GM12891 (cell line): ENCODE results near the gene SFMBT2.

Source experiments
- PAX5 ChIP-seq: IDR thresholded peaks from 2 replicates; pipeline ENCODE4 v1.6.1; 2011; ENCODE audit warnings: low read length, moderate library complexity, mild to moderate bottlenecking; ENCODE audit not compliant: insufficient read depth, severe bottlenecking
- POLR2A ChIP-seq: IDR thresholded peaks from 2 replicates; pipeline ENCODE4 v1.6.1; 2011; ENCODE audit warnings: low read depth, low read length, control low read depth
- POLR2AphosphoS5 ChIP-seq: IDR thresholded peaks from 2 replicates; pipeline ENCODE4 v1.6.1; 2011; ENCODE audit warnings: low read depth, low read length, control low read depth
- POU2F2 ChIP-seq: IDR thresholded peaks from 2 replicates; pipeline ENCODE4 v1.6.1; 2011; ENCODE audit warnings: low read depth, mild to moderate bottlenecking, control low read depth, low read length, moderate library complexity
- SPI1 ChIP-seq: IDR thresholded peaks from 2 replicates; pipeline ENCODE4 v1.6.1; 2011; ENCODE audit warnings: low read depth, low read length, control low read depth
- TAF1 ChIP-seq: IDR thresholded peaks from 2 replicates; pipeline ENCODE4 v1.6.1; 2011; ENCODE audit warnings: low read depth, low read length, control low read depth

- TF ChIP-seq POLR2AphosphoS5 (no peak), SPI1 (no peak), POLR2A (no peak), TAF1 (no peak), POU2F2 (no peak), PAX5 (no peak)
Measured at GRCh38 chr10:7168414-7168813, 242.4 kb downstream of the SFMBT2 start.
